ENCODE results near the gene ATP13A4.

GRCh38 chr3:193522473-193522872 is 32.2 kb downstream of the ATP13A4 start:
- TF ChIP-seq POLR2A (IDR thresholded peaks at IDR 0.05; ENCODE audit: control extremely low read depth in 1 of 2, low read depth in 2 of 2, low read length in 2 of 2) (no peak), EGR1 (IDR thresholded peaks at IDR 0.05; ENCODE audit: borderline replicate concordance, low read depth, low read length) (no peak), CTCF (IDR thresholded peaks at IDR 0.05; ENCODE audit: control extremely low read depth in 1 of 3, insufficient read depth in 1 of 3, low read depth in 1 of 3, low read length in 3 of 3) (no peak), EP300 (IDR thresholded peaks at IDR 0.05; ENCODE audit: borderline replicate concordance in 1 of 2, low read depth in 2 of 2, low read length in 2 of 2) (no peak), RAD21 (IDR thresholded peaks at IDR 0.05 in 1 of 2, conservative IDR thresholded peaks at IDR 0.05 in 1 of 2; ENCODE audit: low read depth in 2 of 2, low read length in 2 of 2) (no peak), KDM5A (IDR thresholded peaks at IDR 0.05; ENCODE audit: low read length) (no peak), SUZ12 (IDR thresholded peaks at IDR 0.05; ENCODE audit: low read length) (no peak), SAP30 (IDR thresholded peaks at IDR 0.05; ENCODE audit: insufficient read depth, insufficient replicate concordance, low read length) (no peak), RNF2 (IDR thresholded peaks at IDR 0.05; ENCODE audit: borderline replicate concordance, low read depth, low read length, missing control alignments, poor library complexity, severe bottlenecking) (no peak), MAFK (IDR thresholded peaks at IDR 0.05; ENCODE audit: low read depth, low read length) (no peak), POLR2AphosphoS5 (IDR thresholded peaks at IDR 0.05; ENCODE audit: low read depth, low read length) (no peak)
- TF ChIP-seq, protein P1, sequence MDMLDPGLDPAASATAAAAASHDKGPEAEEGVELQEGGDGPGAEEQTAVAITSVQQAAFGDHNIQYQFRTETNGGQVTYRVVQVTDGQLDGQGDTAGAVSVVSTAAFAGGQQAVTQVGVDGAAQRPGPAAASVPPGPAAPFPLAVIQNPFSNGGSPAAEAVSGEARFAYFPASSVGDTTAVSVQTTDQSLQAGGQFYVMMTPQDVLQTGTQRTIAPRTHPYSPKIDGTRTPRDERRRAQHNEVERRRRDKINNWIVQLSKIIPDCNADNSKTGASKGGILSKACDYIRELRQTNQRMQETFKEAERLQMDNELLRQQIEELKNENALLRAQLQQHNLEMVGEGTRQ (IDR thresholded peaks at IDR 0.05; ENCODE audit: low read length): no peak
